ENCODE data around the gene CCDC107.
A peak's percentile ranks its signal among the peaks of the same experiment; 100 is the strongest.

Gene CCDC107

GRCh38 chr9:35662437-35662836, 4.3 kb downstream of the CCDC107 start:
- DNase-seq, result no peak

- peak; percentile 62 for DNase-seq
Observed at GRCh38 chr9:35664531-35665470, 6.7 kb downstream of the CCDC107 start, which contains the start of gene ARHGEF39. Gene ARHGEF39, minus strand, starts transcription at chr9:35665195. Its CDS starts 26 bp downstream, at chr9:35665169.

GRCh38 chr9:35665471-35665818, 7.4 kb downstream of the CCDC107 start:
- DNase-seq, result no peak

- DNase-seq, result no peak
Observed at GRCh38 chr9:35666045-35666444, 8.0 kb downstream of the CCDC107 start.

GRCh38 chr9:35666549-35666948, 8.5 kb downstream of the CCDC107 start:
- DNase-seq, result no peak

- no peak for DNase-seq
Observed at GRCh38 chr9:35667939-35668338, 9.8 kb downstream of the CCDC107 start.

GRCh38 chr9:35669331-35670145, 11.4 kb downstream of the CCDC107 start:
- DNase-seq, result no peak

- DNase-seq, result no peak
Observed at GRCh38 chr9:35673132-35674024, 15.3 kb downstream of the CCDC107 start, which contains the start of gene CA9. Gene CA9, plus strand, starts transcription at chr9:35673928. Its CDS starts 32 bp downstream, at chr9:35673960.

GRCh38 chr9:35674025-35674361, 15.9 kb downstream of the CCDC107 start:
- DNase-seq, result no peak

- no peak for DNase-seq
Observed at GRCh38 chr9:35675204-35675603, 17.1 kb downstream of the CCDC107 start.

- no peak for DNase-seq
Observed at GRCh38 chr9:35675732-35676392, 17.8 kb downstream of the CCDC107 start.

- DNase-seq, result no peak
Observed at GRCh38 chr9:35679091-35679490, 21.0 kb downstream of the CCDC107 start.

- DNase-seq, result no peak
Observed at GRCh38 chr9:35679766-35680330, 21.8 kb downstream of the CCDC107 start.

- DNase-seq, result no peak
Observed at GRCh38 chr9:35680331-35681105, 22.4 kb downstream of the CCDC107 start.

GRCh38 chr9:35681341-35682002, 23.4 kb downstream of the CCDC107 start:
- no peak for DNase-seq

- no peak for DNase-seq
Observed at GRCh38 chr9:35682051-35682450, 24.0 kb downstream of the CCDC107 start.

- no peak for DNase-seq
Observed at GRCh38 chr9:35682520-35683315, 24.6 kb downstream of the CCDC107 start.

- DNase-seq, result no peak
Observed at GRCh38 chr9:35683323-35683722, 25.2 kb downstream of the CCDC107 start.

- no peak for DNase-seq
Observed at GRCh38 chr9:35684921-35685320, 26.8 kb downstream of the CCDC107 start.

Measured in activated gamma-delta T cell (primary cell).